HK-2 (cell line): ENCODE results near the gene SHD.
"Not testable (repeated sequence)": the region's sequence is repeated elsewhere in the genome, so short reads cannot be mapped to it uniquely, and the experiment has no call there.

Source experiments
- DNase-seq: peaks from one replicate; pipeline ENCODE4 v3.0.0-alpha.2; 2018; ENCODE audit not compliant: unreplicated experiment

Gene SHD, protein sequence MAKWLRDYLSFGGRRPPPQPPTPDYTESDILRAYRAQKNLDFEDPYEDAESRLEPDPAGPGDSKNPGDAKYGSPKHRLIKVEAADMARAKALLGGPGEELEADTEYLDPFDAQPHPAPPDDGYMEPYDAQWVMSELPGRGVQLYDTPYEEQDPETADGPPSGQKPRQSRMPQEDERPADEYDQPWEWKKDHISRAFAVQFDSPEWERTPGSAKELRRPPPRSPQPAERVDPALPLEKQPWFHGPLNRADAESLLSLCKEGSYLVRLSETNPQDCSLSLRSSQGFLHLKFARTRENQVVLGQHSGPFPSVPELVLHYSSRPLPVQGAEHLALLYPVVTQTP

DNA sequence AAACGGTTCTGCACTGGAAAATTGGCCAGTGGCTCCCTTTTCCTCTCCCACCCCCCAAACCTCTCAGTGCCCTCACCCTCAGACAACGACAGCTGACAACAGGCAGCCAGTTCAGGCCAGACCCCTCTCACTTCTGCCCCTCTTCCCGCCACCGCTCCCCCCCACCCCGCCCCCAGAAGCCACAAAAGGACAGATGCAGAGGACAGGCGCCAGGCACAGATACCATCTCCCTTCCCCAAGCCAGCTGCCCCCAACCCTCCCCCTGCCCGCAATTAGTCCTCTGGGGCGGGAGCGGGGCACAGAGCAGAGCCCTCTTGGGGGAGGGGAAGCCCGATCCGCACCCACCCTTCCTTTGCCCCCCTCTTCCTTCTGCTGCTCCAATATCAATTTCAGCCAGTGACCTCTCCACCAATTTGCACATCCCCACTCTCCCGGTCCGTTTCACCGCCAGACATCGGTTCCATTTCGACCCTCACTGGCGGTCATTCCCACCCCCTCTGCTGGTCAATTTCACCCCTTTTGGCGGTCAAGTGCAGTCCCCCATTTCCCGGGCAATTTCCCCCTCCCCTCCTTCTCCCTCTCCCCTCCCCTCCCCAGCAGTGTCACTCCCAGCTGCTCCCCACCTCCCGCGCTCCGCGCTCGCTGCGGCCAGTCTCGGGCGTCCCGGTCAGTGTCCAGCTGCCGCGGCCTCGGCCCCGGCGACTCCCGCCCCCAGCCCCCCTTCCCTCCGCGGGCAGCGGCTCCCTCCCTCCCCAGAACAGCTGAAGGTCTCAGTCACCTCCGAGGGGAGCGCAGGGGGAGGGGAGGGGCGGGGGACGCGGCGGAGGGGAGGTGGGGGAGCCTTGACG lies at the start of gene SHD:
Gene SHD (plus strand): TSS at position 848 of the 848 bp plus-strand sequence. CDS start 798 bp downstream, outside the sequence.
- no peak for DNase-seq

DNA sequence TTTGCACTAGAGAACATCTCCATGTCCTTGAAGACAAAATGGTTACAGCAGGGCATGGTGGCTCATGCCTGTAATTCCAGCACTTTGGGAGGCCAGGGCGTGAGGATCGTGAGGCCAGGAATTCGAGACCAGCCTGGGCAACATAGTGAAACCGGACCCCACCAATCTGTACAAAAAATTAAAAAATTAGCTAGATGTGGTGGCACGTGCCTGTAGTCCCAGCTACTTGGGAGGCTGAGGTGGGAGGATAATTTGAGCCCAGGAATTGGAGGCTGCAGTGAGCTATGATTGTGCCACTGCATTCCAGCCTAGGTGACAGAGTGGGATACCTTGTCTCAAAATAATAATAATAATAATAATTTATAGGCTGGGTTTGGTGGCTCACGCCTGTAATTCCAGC lies 48.8 kb upstream of the SHD start:
- not testable (repeated sequence) for DNase-seq

DNA sequence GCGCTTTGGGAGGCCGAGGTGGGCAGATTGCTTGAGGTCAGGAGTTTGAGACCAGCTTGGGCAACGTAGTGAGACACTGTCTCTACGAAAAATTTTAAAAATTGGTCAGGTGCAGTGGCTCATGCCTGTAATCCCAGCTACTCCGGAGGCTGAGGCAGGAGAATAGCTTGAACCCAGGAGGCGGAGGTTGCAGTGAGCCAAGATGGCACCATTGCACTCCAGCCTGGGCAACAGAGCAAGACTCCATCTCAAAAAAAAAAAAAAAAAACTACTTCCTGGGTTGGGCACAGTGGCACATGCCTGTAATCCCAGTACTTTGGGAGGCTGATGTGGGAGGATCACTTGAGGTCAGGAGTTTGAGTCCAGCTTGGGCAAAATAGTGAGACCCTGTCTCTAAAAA lies 47.5 kb upstream of the SHD start:
- not testable (repeated sequence) for DNase-seq

DNA sequence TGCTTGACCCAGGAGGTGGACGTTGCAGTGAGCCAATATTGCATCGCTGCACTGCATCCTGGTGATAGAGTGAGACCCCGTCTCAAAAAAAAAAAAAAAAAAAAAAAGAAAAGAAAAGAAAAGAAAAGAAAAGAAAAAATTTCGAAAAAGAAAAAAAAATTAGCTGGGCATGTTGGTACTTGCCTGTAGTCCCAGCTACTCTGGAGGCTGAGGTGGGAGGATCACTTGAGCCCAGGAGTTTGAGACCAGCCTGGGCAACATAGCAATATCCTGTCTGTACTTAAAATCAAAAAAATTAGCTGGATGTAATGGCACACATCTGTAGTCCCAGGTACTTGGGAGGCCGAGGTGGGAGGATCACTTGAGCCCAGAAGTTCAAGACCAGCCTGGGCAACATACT lies 46.9 kb upstream of the SHD start:
- DNase-seq: not testable (repeated sequence)

DNA sequence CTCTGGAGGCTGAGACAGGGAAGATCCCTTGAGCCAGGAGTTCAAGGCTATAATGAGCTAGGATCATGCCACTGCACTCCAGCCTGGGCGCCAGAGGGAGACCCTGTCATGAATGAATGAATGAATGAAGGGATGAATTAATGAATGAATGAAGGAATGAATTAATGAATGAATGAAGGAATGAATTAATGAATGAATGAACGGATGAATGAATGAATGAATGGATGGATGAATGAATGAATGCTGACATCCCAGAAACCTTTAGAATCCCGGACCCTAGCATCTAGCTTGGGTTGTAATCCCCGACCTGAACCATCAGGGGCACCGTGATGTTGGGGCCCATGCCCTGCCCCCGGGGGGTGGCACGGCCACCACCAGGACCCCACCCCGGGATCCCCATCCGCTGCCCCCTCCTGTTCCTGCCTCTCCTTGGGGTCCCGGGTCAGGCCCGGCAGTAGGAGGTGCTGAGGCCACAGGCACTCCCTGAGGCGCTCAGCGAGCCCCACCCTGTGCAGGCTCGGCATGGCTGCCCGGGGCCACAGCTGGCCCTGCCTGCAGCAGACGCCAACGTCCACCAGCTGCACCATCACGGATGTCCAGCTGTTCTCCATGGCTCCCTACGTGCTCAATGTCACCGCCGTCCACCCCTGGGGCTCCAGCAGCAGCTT lies 46.3 kb upstream of the SHD start:
- DNase-seq: no peak

DNA sequence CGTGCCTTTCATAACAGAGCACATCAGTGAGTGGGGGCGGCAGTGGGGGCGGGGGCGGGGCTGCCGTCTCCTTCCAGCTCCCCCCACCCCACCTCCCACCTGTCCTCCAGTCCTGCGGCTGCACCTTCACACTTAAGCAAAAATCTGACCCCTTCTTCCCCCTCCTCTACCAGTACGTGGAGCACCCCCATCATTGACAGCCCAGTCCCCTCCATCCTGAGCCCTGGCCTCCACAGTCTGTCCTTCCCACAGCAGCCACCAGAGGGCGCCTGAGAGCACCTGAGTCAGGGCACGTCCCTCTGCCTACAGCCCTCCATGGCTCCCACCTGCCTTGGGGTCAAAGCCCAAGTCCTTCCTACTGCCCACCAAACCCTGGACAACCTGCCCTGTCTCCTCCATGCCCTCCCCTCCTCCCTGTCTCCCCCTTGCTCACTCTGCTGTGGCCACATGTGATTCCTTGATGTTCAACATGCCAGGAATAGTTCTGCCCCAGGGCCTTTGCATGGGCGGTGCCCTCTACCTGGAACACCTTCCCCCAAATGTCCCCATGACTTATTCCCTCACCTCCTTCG lies 45.7 kb upstream of the SHD start:
- DNase-seq: peak; percentile 62

DNA sequence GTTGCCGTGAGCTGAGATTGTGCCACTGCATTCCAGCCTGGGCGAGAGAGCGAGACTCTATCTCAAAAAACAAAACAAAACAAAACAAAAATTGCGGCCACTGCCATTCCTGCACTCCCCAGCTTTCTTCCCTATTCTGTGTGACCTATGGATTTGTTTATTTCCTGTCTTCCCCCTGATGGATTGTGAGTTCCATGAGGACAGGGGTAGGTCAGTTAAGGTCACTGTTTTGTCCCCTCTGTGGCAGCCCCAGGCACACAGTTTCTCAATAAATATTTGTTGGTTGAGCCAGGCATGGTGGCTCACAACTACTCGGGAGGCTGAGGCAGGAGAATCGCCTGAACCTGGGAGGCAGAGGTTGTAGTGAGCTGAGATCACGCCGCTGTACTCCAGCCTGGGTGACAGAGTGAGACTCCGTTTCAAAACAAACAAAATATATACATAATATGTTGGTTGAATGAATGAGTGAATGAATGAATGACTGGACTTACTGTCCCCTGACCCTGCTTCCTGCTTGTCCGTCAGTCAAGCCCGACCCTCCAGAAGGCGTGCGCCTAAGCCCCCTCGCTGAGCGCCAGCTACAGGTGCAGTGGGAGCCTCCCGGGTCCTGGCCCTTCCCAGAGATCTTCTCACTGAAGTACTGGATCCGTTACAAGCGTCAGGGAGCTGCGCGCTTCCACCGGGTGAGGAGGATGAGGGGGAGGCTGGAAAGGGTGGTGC lies 44.8 kb upstream of the SHD start:
- DNase-seq: no peak

DNA sequence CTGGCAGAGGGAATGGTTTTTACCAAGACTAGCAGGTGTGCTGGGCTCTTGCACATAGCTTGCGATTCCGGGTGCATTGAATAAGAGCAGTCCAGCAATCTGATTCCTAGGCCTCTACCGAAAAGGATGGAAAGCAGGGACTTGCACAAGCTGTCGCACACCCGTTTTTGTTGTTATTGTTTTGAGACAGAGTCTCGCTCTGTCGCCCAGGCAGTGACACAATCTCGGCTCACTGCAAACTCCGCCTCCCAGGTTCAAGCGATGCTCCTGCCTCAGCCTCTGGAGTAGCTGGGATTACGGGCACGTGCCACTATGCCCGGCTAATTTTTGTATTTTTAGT lies 44.2 kb upstream of the SHD start:
- DNase-seq: no peak

DNA sequence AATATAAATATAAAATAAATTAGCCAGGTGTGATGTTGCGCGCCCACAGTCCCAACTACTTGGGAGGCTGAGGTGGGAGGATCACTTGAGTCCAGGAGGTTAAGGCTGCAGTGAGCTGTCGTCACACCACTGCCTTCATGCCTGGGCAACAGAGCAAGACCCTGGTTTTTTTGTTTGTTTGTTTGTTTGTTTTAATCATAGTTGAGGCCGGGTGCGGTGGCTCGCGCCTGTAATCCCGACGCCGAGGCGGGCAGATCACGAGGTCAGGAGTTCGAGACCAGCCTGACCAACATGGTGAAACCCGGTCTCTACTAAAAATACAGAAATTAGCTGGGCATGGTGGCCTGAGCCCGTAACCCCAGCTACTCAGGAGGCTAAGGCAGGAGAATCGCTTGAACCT lies 41.6 kb upstream of the SHD start:
- DNase-seq: not testable (repeated sequence)

DNA sequence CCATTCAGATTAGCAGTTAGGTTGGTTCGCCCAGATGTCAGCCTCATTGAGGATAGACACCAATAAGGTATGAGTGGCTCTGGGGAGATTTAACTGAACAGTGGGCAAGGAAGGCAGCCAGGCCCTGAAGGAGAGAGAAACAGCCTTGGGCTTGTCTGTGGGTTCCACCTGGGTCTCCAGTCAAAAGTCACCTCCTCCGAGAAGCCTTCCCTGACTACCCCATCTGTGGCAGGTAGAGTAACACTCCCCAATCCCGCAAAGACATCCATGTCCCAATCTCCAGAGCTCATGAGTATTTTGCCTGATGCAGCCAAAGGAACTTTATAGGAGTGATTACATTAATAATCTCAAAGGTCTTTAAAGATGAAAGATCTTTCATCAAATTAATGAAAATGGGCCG lies 40.2 kb upstream of the SHD start:
- DNase-seq: no peak

DNA sequence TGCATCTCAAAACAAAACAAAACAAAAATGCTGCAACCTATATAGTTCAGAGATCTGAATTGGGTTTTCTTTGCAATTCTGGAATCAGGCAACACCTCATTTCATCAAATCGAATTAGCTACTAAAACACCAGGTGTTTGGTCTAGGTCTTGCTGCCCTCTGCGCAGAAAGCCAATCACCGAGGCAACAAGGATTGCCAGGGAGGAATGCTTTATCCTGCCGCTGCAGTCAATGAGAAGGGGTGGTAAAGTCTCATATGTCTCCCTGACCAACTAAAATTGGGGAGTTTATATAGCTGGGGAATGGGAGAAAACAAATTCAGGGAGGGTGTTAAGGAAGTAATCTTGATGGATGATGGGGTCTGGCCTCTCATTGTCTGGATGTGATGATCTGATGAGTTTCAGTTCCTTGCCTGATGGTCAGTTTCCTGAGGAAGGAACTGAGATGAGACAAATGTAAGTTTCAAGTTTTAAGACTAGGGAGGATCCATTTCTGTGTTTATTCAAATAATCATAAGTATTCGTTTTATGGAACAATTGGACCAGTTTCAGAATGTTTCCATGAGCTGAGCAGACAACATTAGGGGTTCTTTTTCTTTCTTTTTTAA lies 37.1 kb upstream of the SHD start:
- no peak for DNase-seq

DNA sequence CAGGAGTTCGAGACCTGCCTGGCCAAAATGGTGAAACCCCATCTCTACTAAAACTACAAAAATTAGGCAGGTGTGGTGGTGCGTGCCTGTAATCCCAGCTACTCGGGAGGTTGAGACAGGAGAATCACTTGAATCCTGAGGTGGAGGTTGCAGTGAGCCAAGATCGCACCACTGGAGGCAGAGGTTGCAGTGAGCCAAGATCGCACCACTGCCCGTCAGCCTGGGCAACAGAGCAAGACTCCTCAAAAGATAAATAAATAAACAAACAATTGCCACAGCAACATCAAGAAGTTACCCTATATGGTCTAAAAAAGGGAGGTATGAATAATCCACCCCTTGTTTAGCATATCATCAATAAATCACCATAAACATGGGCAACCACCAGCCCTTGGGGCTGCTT lies 33.1 kb upstream of the SHD start:
- DNase-seq: not testable (repeated sequence)

DNA sequence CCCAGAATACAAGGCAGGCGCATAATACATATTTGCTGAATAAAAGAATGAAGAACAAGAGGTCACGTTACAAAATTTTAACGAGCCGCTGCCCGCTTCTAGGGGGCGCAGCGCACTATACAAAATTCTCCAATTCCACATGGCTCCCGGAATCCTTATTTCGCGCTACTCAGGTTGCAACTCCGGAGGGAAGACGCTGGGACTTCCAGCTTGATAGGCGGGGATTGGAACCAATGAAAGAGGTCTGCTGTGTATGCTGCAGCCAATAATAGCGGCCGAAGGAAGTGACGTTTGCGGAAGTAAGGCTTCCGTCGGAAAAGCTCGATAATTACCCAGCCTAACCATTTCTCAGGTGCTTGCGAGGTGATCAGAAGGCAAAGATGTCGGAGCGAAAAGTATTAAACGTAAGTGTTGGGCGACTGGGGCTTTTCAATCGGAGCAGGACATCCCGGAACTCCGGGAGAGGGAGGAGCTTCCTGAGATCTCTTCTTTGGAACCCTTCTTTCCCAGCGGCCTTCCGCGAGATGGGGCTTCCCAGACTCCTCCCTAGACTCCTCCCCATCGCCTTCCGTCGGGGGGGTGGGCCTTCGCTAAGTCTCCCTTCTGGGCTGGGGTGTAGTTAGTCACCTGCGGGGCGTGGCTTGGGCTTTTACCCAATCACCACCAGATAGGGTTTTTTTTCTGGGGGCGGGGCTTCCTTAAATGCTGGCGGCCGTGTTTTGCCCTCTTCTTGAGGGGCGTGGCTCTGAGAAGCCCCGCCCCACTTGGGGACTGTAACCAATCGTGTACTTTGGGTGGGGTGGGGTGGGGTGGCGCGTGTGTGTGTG lies 32.1 kb upstream of the SHD start, which contains the start of gene YJU2:
Gene YJU2 (plus strand): TSS at position 314 of the 827 bp plus-strand sequence. CDS start 67 bp downstream, at position 381.
- peak; percentile 98 for DNase-seq

DNA sequence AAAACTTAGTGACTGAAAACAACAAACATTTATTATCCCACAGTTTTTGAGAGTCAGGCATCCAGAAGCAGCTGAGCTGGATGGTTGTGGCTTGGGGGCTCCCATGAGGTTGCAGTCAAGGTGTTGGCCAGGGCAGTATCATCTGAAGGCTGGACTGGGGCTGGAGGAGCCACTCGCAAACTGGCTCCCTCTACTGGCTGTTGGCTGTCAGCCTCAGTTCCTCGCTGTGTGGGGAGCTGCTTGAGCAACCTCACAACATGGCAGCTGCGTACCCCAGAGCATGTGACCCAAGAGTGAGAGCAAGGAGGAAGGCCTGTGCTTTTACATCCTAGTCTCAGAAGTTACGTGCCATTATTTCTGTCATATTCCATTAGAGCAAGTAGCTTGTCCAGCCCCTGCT lies 22.5 kb upstream of the SHD start:
- no peak for DNase-seq

DNA sequence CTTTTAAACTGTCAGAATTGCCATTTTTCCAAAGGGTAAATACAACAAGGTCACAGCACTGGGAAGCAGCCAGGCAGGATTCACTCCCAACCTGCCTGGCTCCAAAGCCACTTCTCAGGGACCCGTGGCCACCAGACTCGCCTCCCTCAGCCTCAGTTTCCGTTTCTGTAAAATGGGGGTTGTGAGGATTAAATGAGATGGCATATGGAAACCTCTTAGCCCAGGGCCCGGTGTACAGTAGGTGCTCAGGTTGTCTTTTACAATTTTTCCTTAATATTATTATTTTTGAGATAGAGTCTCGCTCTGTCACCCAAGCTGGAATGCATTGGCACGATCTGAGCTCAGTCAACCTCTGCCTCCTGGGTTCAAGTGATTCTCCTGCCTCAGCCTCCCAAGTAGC lies 22.0 kb upstream of the SHD start:
- no peak for DNase-seq

DNA sequence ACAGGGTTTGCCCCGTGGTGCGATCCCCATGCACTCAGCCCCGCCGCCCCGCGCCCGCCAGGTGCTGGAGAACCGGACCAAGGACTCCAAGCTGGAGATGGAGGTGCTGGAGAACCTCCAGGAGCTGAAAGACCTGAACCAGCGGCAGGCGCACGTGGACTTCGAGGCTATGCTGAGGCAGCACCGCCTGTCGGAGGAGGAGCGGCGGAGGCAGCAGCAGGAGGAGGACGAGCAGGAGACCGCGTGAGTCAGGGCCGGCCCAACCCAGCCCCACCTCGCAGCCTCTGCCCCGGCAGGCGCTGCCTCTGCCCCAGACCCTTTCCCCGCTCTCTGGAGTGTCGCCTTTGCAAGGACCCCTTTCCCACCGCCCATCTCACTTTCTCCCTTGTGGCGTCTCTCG lies 20.9 kb upstream of the SHD start:
- DNase-seq: no peak

DNA sequence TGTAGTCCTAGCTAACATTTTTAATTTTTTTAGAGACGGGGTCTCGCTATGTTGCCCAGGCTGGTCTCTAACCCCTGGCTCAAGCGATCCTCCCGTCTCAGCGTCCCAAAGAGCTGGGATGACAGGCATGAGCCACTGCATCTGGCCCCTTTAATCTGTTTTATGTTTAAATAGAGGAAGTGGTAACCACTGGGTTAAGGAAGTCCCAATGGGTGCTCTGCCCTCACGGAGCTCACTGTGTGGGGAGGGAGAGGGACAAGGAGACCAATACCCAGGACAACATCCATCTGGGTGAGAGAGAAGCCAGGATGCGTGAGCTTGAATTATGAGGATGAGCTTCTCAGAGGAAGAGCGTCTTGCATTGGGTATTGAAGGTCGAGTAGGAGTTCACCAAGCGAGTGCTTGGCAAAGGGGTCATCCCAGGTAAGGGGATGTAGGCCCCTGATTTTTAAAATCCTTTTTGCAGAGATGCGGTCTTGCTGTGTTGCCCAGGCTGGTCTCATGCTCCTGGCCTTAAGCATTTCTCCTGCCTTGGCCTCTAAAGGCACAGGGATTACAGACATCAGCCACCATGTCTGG lies 18.4 kb upstream of the SHD start:
- no peak for DNase-seq

DNA sequence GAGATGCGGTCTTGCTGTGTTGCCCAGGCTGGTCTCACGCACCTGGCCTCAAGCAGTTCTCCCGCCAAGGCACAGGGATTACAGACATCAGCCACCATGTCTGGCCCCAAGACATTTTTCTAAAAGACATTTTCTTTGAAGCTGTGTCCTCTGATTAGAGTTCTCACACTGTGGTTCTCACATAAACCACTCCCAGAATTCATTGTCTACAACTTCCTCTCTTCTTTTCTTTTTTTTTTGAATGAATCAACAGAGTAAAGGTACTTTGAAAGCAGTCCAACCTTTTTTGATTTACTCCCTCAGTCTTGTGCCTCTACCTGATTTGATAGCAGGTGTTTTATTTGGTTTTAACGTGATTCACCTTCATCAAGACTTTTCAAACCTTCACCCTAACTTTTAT lies 14.3 kb upstream of the SHD start:
- DNase-seq: no peak

DNA sequence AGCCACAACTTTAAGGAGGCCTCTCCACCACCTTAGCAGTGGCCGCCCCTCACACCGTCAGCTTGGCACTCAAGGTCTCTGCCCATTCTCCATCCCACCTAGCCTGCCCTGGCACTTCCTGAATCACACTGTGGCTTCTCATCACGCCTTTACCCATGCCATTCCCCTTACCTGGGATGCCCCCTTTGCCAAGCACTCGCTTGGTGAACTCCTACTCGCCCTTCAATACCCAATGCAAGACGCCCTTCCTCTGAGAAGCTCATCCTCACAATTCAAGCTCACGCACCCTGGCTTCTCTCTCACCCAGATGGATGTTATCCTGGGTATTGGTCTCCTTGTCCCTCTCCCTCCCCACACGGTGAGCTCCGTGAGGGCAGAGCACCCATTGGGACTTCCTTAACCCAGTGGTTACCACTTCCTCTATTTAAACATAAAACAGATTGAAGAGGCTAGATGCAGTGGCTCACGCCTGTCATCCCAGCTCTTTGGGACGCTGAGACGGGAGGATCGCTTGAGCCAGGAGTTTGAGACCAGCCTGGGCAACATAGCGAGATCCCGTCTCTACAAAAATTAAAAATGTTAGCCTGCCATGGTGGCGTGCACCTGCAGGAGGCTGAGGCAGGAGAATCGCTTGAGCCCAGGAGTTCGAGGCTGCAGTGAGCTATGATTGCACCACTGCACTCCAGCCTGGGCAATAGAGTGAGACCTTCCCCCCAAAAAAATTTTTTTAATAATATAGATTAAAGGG lies 12.6 kb upstream of the SHD start:
- no peak for DNase-seq
